ENCODE measurements around the gene PRRC2B.
"Not testable (repeated sequence)": the region's sequence is repeated elsewhere in the genome, so short reads cannot be mapped to it uniquely, and the experiment has no call there.

PRRC2B gene

DNA sequence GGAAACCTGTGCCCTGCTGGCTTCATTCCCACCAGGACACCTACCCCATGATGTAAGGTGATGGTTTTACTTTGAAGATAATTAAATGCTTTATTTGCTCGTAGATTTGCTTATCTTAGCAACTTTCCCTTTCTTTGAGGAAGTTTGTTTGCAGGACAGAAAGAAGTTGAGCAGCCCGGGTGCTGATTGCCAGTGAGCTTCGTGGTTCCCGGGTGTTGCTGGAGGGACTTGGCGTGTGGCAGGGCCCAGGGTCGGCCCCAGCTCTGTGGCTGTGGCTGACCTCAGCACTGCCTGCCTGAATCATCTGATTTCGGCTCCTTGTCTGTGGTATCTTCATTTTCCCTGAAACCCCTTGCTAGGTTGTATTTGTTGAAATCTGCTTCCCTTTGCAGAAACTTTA, 117.5 kb downstream of the PRRC2B start:
- DNase-seq (ENCODE audit: low read depth, low spot score), result no peak
- TF ChIP-seq, protein P1, sequence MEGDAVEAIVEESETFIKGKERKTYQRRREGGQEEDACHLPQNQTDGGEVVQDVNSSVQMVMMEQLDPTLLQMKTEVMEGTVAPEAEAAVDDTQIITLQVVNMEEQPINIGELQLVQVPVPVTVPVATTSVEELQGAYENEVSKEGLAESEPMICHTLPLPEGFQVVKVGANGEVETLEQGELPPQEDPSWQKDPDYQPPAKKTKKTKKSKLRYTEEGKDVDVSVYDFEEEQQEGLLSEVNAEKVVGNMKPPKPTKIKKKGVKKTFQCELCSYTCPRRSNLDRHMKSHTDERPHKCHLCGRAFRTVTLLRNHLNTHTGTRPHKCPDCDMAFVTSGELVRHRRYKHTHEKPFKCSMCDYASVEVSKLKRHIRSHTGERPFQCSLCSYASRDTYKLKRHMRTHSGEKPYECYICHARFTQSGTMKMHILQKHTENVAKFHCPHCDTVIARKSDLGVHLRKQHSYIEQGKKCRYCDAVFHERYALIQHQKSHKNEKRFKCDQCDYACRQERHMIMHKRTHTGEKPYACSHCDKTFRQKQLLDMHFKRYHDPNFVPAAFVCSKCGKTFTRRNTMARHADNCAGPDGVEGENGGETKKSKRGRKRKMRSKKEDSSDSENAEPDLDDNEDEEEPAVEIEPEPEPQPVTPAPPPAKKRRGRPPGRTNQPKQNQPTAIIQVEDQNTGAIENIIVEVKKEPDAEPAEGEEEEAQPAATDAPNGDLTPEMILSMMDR (IDR thresholded peaks at IDR 0.05; ENCODE audit: low read depth, low read length), result no peak
- H3K4me3 ChIP-seq (ENCODE audit: low read depth, low read length), result no peak overlapping the region
- in situ Hi-C loops (cut with HindIII; ENCODE audit: low sequenced_read_pairs), result no loop called here

DNA sequence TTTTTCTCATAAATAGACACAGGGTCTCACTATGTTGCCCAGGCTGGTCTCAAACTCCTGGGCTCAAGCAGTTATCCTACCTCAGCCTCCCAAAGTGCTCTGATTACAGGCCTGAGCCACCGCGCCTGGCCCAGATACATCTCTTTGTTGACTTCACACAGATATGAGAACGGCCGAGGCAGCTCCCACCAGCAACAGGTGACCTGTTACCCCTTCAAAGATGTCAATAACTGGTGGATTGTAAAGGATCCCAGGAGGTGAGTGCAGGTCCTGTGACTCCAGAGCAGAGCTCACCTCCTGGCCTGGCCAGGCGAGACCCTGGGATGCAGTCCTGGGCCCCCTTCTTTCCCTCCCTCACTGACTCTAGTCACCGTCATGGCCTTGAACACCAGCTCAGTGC, 118.0 kb downstream of the PRRC2B start:
- H3K4me3 ChIP-seq (ENCODE audit: low read depth, low read length), result no peak overlapping the region
- TF ChIP-seq, protein P1 (IDR thresholded peaks at IDR 0.05; ENCODE audit: low read depth, low read length), result no peak
- no peak for DNase-seq (ENCODE audit: low read depth, low spot score)
- in situ Hi-C loops (cut with HindIII; ENCODE audit: low sequenced_read_pairs), result no loop called here

DNA sequence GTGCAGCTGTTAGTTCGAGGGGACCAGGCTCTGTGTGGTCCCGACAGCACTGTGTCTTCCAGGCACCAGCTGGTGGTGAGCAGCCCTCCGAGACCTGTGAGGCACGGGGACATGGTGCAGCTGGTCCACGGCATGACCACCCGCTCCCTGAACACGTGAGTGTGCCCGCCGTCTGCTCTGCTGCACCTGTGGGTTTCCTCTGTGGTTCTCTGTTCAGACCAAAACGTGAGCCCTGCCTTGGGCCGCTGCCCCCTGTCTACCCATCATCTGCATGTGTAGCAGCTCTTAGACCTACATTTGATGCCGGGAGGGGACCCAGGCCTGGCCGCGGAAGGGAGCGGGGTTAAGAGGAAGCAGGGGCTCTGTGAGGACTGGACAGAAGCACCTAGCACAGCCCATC, 119.3 kb downstream of the PRRC2B start:
- DNase-seq (ENCODE audit: low read depth, low spot score), result no peak
- TF ChIP-seq, protein P1 (IDR thresholded peaks at IDR 0.05; ENCODE audit: low read depth, low read length), result no peak
- in situ Hi-C loops (cut with HindIII; ENCODE audit: low sequenced_read_pairs), result no loop called here
- H3K4me3 ChIP-seq (ENCODE audit: low read depth, low read length), result no peak overlapping the region

DNA sequence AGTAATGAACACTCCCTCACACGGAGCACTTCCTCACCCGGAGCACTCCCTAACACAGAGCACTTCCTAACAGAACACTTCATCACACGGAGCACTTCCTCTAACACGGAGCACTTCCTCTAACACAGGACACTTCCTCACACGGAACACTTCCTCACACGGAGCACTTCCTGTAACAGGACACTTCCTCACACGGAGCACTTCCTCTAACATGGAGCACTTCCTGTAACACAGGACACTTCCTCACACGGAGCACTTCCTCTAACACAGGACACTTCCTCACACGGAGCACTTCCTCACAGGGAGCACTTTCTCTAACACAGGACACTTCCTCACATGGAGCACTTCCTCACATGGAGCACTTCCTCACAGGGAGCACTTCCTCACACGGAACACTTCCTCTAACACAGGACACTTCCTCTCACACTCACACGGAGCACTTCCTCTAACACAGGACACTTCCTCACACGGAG, 121.7 kb downstream of the PRRC2B start:
- in situ Hi-C loops (cut with HindIII; ENCODE audit: low sequenced_read_pairs); H3K4me3 ChIP-seq (ENCODE audit: low read depth, low read length): not testable (repeated sequence)

DNA sequence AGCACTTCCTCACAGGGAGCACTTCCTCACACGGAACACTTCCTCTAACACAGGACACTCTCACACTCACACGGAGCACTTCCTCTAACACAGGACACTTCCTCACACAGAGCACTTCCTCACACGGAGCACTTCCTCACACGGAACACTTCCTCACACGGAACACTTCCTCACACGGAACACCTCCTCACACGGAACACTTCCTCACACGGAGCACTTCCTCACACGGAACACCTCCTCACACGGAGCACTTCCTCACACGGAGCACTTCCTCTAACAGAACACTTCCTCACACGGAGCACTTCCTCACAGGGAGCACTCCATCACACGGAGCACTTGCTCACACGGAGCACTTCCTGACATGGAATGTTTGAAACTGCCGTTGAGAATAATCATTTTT, 122.2 kb downstream of the PRRC2B start:
- TF ChIP-seq, protein P1 (IDR thresholded peaks at IDR 0.05; ENCODE audit: low read depth, low read length), result no peak
- no peak overlapping the region for H3K4me3 ChIP-seq (ENCODE audit: low read depth, low read length)
- no peak for DNase-seq (ENCODE audit: low read depth, low spot score)
- in situ Hi-C loops (cut with HindIII; ENCODE audit: low sequenced_read_pairs), result no loop called here

More for the DNA sequence above, 121.7 kb downstream of the PRRC2B start:
- DNase-seq (ENCODE audit: low read depth, low spot score), result not testable (repeated sequence)

DNA sequence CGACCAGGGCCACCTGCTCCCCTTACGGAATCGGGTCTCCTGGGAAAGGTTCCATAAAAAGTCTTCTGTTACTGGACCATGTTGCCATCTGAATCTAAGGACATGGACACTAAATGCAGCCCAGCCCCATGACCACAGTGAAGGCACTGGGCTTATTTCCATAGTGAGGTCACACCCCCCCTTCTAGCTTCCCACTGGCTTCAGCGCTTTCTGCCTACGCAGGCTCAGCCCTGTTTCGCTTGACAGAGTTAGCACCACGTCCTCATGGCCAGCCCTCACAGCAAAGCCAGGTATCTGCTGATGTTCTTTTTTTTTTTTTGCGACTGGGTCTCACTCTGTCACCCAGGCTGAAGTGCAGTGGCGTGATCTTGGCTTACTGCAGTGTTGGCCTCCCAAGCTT, 123.0 kb downstream of the PRRC2B start:
- H3K4me3 ChIP-seq (ENCODE audit: low read depth, low read length), result no peak overlapping the region
- in situ Hi-C loops (cut with HindIII; ENCODE audit: low sequenced_read_pairs), result no loop called here
- no peak for DNase-seq (ENCODE audit: low read depth, low spot score)
- TF ChIP-seq, protein P1 (IDR thresholded peaks at IDR 0.05; ENCODE audit: low read depth, low read length), result no peak

DNA sequence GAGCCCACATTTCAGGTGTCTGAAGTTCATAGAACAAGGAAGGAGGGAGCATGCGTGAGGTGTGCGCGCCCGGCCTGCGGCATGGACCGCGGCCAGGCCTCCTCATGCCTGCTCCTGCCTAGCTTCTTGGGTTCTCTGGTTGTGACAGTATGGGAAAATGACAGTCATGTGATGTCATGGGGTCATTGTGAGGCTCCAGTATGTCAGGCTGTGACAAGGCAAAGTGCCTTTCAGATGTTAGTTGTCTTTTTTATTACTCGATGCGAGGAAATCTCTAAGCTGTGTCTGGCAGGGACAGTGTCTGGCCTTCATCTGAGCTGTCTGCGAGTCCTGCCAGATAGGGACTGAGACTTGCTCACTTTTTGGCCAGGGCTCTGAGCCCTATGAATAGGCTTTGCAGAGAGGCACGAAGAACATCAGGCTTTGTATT, 123.9 kb downstream of the PRRC2B start:
- DNase-seq (ENCODE audit: low read depth, low spot score), result no peak
- TF ChIP-seq, protein P1 (IDR thresholded peaks at IDR 0.05; ENCODE audit: low read depth, low read length), result no peak
- no peak overlapping the region for H3K4me3 ChIP-seq (ENCODE audit: low read depth, low read length)
- in situ Hi-C loops (cut with HindIII; ENCODE audit: low sequenced_read_pairs), result no loop called here

Measured in astrocyte of the spinal cord (primary cell).